CD4-positive, alpha-beta memory T cell (primary cell): ENCODE results near the gene SEZ6L. TPM values are rescaled to one million over a fixed set of nuclear protein-coding genes. Genes with fewer than 3 reads are reported as not detected.

Experiments used
- CTCF ChIA-PET: fragments of 350-600 bp; sonication (Branson Sonifier 250); formaldehyde crosslinking; loops from one replicate; lab custom pipeline; 2021; ENCODE audit warnings: inconsistent platforms; ENCODE audit not compliant: partially characterized antibody; lab: Charles Lee
- POLR2A ChIA-PET: fragments of 350-600 bp; sonication (Branson Sonifier 250); formaldehyde crosslinking; loops from one replicate; lab custom pipeline; 2021; ENCODE audit not compliant: partially characterized antibody; lab: Charles Lee
- DNase-seq, 5 donors: peaks; one replicate each; pipeline versions ENCODE4 v3.0.0 to v3.0.0-alpha.2; 2020 to 2022; ENCODE audit warnings: mixed read lengths in 1 of 5
- H3K27ac ChIP-seq: one replicate; pipeline ENCODE4 v1.7.0; 2013; ENCODE audit warnings: low read depth, low read length
- H3K27me3 ChIP-seq: 2 replicates; pipeline ENCODE4 v1.7.0; 2013; ENCODE audit warnings: mild to moderate bottlenecking, low read length, moderate library complexity; ENCODE audit not compliant: insufficient read depth
- H3K36me3 ChIP-seq: 2 replicates; pipeline ENCODE4 v1.7.0; 2013; ENCODE audit warnings: mild to moderate bottlenecking, low read length, moderate library complexity; ENCODE audit not compliant: insufficient read depth
- H3K4me1 ChIP-seq: 2 replicates; pipeline ENCODE4 v1.7.0; 2013; ENCODE audit warnings: mild to moderate bottlenecking, low read length, moderate library complexity; ENCODE audit not compliant: insufficient read depth
- H3K4me3 ChIP-seq, 2 donors: one replicate each; pipeline ENCODE4 v1.7.0; 2013; ENCODE audit warnings: low read length in 2 of 2, mild to moderate bottlenecking in 1 of 2
- H3K9me3 ChIP-seq, 2 donors: one replicate each; pipeline ENCODE4 v1.7.0; 2013; ENCODE audit warnings: low read length in 2 of 2, control low read depth in 1 of 2; ENCODE audit not compliant: control insufficient read depth in 1 of 2
- H3K27ac Mint-ChIP-seq, 7 donors: one replicate each; pipeline ENCODE4 v1.8.0; 2020 to 2021; ENCODE audit warnings: mixed read lengths in 7 of 7, mild to moderate bottlenecking in 6 of 7, inconsistent platforms in 3 of 7, moderate library complexity in 3 of 7
- H3K27me3 Mint-ChIP-seq, 2 donors: one replicate each; pipeline ENCODE4 v1.8.0; 2020 to 2021; ENCODE audit warnings: mixed read lengths in 2 of 2
- H3K36me3 Mint-ChIP-seq, 2 donors: one replicate each; pipeline ENCODE4 v1.8.0; 2020 to 2021; ENCODE audit warnings: mixed read lengths in 2 of 2, inconsistent platforms in 1 of 2, mild to moderate bottlenecking in 1 of 2
- H3K4me1 Mint-ChIP-seq, 4 donors: one replicate each; pipeline ENCODE4 v1.8.0; 2020 to 2021; ENCODE audit warnings: mixed read lengths in 4 of 4, mild to moderate bottlenecking in 1 of 4
- H3K4me3 Mint-ChIP-seq, 8 donors: one replicate each; pipeline ENCODE4 v1.8.0; 2020 to 2021; ENCODE audit warnings: mixed read lengths in 8 of 8, mild to moderate bottlenecking in 7 of 8, moderate library complexity in 6 of 8, inconsistent platforms in 3 of 8
- H3K9me3 Mint-ChIP-seq, 8 donors: one replicate each; pipeline ENCODE4 v1.8.0; 2020 to 2021; ENCODE audit warnings: mixed read lengths in 8 of 8, mild to moderate bottlenecking in 5 of 8, inconsistent platforms in 3 of 8, moderate library complexity in 1 of 8
- intact Hi-C: fragments of 100-400 bp; cut with micrococcal nuclease; formaldehyde crosslinking; loops from one replicate; pipeline ENCODE4 v1.15.1; 2023
- polyA plus RNA-seq, 2 donors: library from polyadenylated mRNA; unstranded; fragments of 300-500 nt; fragmentation: Illumina TruSeq; gene quantifications; one replicate each; pipeline ENCODE4 v1.2.3, GENCODE V29; 2021
- total RNA-seq, 2 experiments: library from RNA; stranded (reverse); gene quantifications; one replicate each; pipeline ENCODE4 v1.2.3, GENCODE V29; 2021

SEZ6L gene
- total and polyA plus RNA-seq, 4 experiments from 2014 or later, result not detected

DNA sequence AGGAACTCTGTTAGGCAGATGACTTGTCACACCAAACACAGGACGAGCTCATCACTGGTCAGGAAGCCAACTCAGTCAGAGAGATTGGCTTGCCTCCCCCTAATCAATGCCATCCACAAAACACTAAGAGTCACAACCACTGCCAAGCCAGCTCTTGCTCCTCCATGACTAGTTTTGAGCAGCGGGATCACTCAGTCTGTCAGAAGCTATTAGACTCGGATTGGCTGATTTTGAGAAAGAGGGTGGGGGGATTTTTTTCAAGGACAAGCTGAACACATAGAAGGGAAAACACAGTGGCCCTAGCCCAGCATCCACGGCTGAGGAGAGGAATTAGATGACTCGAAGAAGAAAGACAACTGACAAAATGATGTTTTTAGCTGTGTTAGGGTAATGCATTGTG is 55.9 kb downstream of the SEZ6L start:
- CTCF ChIA-PET, result no interaction called here
- Mint-ChIP-seq H3K4me3 (no peak overlapping the region), H3K27me3 (peaks cover 12 to 16% of the 10 kb centered on the region in 2 donors), H3K4me1 (no peaks in the 10 kb centered on the region), H3K27ac (no peak overlapping the region), H3K9me3 (peaks cover 0 to 3% (median 0%) of the 10 kb centered on the region in 8 donors), H3K36me3 (no peaks in the 10 kb centered on the region)
- intact Hi-C loops, result no loop called here
- Histone ChIP-seq H3K9me3 (no peaks in the 10 kb centered on the region), H3K4me1 (no peaks in the 10 kb centered on the region), H3K4me3 (no peak overlapping the region), H3K27ac (no peak overlapping the region), H3K36me3 (no peaks in the 10 kb centered on the region), H3K27me3 (no peaks in the 10 kb centered on the region)
- POLR2A ChIA-PET, result no interaction called here
- DNase-seq, result no peak

DNA sequence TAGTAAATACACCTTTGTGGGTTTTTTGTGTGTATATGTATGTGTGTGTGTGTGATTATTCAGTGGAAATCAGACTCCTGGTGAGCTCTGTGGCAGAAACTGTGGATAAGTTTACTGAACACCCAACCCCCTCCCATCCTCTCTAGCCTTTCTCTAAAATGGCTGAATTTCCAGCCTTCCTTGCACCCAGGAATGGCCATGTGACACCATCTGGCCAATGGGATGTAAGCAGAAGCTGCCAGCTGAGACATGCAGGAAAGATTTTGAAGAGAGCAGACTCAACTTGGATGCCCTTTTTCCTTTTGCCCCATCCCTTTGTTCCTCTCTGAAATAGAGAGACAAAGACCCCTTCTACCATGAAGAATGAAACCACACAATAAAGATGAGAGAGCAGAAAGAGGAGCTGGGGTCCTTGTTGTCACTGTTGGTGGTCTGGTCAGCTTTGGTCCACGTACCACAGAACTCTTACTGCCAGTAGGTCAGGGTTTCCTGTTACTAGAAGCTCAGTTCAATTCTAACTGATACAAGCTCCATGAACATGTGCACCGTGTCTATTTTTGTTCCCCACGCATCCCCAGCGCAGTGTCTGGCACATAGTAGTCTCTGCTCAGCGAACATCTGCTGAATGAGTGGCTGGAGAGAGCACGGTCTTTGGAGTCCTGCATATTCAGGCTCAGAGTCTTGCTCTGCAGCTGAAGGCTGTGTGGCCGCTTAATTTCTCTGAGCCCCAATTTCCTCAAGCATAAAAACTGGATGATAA is 57.5 kb downstream of the SEZ6L start:
- Histone ChIP-seq H3K36me3 (no peaks in the 10 kb centered on the region), H3K27ac (no peak overlapping the region), H3K27me3 (no peaks in the 10 kb centered on the region), H3K4me3 (no peak overlapping the region), H3K9me3 (no peaks in the 10 kb centered on the region), H3K4me1 (no peaks in the 10 kb centered on the region)
- ChIA-PET POLR2A (no interaction called here), CTCF (no interaction called here)
- H3K36me3 Mint-ChIP-seq, result no peaks in the 10 kb centered on the region
- peaks cover 0 to 3% (median 0%) of the 10 kb centered on the region in 8 donors for H3K9me3 Mint-ChIP-seq
- DNase-seq, result no peak
- no peak overlapping the region for H3K4me3 Mint-ChIP-seq
- H3K4me1 Mint-ChIP-seq, result no peaks in the 10 kb centered on the region
- intact Hi-C loops, result no loop called here
- no peak overlapping the region for H3K27ac Mint-ChIP-seq
- peaks cover 13 to 15% of the 10 kb centered on the region in 2 donors for H3K27me3 Mint-ChIP-seq

- H3K4me1 Mint-ChIP-seq, result no peaks in the 10 kb centered on the region
- Histone ChIP-seq H3K4me1 (no peaks in the 10 kb centered on the region), H3K27ac (no peak overlapping the region), H3K27me3 (no peaks in the 10 kb centered on the region), H3K36me3 (no peaks in the 10 kb centered on the region), H3K9me3 (no peaks in the 10 kb centered on the region), H3K4me3 (no peak overlapping the region)
- intact Hi-C loops, result no loop called here
- no peaks in the 10 kb centered on the region for H3K36me3 Mint-ChIP-seq
- no peak for DNase-seq
- no peak overlapping the region for H3K27ac Mint-ChIP-seq
- H3K9me3 Mint-ChIP-seq, result peaks cover 0 to 3% (median 0%) of the 10 kb centered on the region in 8 donors
- ChIA-PET POLR2A (no interaction called here), CTCF (no interaction called here)
- peaks cover 16 to 19% of the 10 kb centered on the region in 2 donors for H3K27me3 Mint-ChIP-seq
- no peak overlapping the region for H3K4me3 Mint-ChIP-seq
Observed at GRCh38 chr22:26229910-26230309, 60.6 kb downstream of the SEZ6L start.

DNA sequence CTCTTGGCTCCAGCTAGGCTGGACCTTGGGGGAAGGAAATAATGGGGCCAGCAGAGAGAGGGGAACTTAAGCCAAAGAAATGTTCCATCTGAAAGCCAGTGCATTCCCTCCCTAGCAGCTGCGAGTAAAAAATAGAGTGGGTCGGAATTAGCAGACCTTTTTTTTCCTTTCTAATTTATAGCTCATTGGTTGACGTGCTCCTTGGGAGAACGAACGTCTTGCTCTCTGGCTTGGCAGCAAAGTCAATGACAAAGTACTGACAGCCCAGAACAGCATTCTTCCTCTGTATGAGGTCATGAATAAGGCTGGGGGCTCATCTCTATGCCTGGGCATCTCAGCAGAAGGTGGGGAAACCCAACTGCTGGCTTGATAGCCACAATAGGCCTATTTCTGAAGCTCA is 65.0 kb downstream of the SEZ6L start:
- Histone ChIP-seq H3K36me3 (no peaks in the 10 kb centered on the region), H3K4me1 (no peaks in the 10 kb centered on the region), H3K27ac (no peak overlapping the region), H3K27me3 (no peaks in the 10 kb centered on the region), H3K4me3 (no peak overlapping the region), H3K9me3 (no peaks in the 10 kb centered on the region)
- intact Hi-C loops, result no loop called here
- Mint-ChIP-seq H3K36me3 (no peaks in the 10 kb centered on the region), H3K27ac (no peak overlapping the region), H3K4me3 (no peak overlapping the region), H3K9me3 (peaks cover 0 to 1% (median 0%) of the 10 kb centered on the region in 8 donors), H3K27me3 (peaks cover 7 to 12% of the 10 kb centered on the region in 2 donors), H3K4me1 (no peaks in the 10 kb centered on the region)
- CTCF ChIA-PET, result no interaction called here
- POLR2A ChIA-PET, result no interaction called here
- no peak for DNase-seq

DNA sequence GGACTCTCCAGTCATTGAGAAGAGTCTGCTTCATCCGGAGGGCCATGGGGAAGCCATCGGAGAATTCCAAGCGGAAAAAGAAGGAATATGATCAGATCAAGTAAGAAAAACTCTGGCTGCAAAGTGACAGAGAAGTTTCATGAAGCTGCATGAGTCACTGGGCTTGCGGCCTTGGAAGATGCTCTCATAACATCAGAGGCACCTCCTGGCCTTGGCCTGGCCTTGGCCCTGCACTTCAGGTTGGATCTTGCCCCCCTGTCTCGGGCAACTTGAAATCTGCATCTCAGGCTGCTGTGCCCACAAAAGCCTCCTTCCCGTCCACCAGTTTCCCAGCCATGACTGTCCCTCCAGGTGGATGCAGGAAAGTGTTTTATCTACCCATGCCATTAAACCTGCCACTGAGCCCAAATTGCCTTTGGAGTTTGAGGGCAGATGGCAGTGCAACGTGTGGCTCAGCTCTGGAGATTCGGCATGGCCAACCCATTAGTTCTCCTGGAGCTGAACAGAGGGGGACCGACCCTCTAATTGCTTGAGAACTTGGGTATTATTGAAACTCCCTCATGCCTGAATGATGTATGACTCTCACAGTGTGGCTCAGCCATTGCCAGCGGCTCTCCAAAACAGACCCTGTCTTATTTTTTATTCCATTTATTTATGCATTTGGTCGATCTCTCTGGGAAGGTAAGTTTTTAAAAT is 66.7 kb downstream of the SEZ6L start:
- DNase-seq, result no peak
- Mint-ChIP-seq H3K27me3 (peaks cover 4 to 7% of the 10 kb centered on the region in 2 donors), H3K36me3 (no peaks in the 10 kb centered on the region), H3K4me1 (no peaks in the 10 kb centered on the region), H3K9me3 (peaks cover 0 to 5% (median 0%) of the 10 kb centered on the region in 8 donors), H3K4me3 (no peak overlapping the region), H3K27ac (no peak overlapping the region)
- POLR2A ChIA-PET, result no interaction called here
- no peaks in the 10 kb centered on the region for H3K27me3 ChIP-seq
- CTCF ChIA-PET, result no interaction called here
- no peak overlapping the region for H3K4me3 ChIP-seq
- H3K4me1 ChIP-seq, result no peaks in the 10 kb centered on the region
- no peaks in the 10 kb centered on the region for H3K9me3 ChIP-seq
- no peaks in the 10 kb centered on the region for H3K36me3 ChIP-seq
- no peak overlapping the region for H3K27ac ChIP-seq
- intact Hi-C loops, result no loop called here

DNA sequence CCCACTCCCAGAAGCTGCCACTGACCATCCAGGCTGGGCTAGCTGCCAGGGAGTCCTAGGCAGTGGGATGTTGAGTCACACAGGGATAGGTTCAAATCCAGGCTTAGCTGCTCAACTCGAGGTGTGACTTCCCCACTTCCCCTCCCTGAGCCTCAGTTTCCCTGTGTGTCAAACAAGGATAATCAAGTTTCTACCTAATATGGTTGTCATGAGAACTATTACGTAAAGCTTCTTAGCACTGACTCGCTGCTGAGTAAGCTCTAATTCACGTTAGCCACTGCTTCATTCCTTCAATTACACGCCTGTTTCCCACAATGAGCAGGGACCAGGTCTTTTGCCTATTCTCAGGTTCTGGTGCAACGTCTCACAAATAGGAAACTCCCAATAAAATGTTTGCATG is 67.7 kb downstream of the SEZ6L start:
- Histone ChIP-seq H3K27ac (no peak overlapping the region), H3K27me3 (no peaks in the 10 kb centered on the region), H3K36me3 (no peaks in the 10 kb centered on the region), H3K4me3 (no peak overlapping the region), H3K9me3 (no peaks in the 10 kb centered on the region), H3K4me1 (no peaks in the 10 kb centered on the region)
- CTCF ChIA-PET, result no interaction called here
- POLR2A ChIA-PET, result no interaction called here
- Mint-ChIP-seq H3K27me3 (peaks cover 4 to 7% of the 10 kb centered on the region in 2 donors), H3K9me3 (peaks cover 0 to 5% (median 0%) of the 10 kb centered on the region in 8 donors), H3K4me3 (no peak overlapping the region), H3K36me3 (no peaks in the 10 kb centered on the region), H3K4me1 (no peaks in the 10 kb centered on the region), H3K27ac (no peak overlapping the region)
- intact Hi-C loops, result no loop called here
- DNase-seq, result no peak

DNA sequence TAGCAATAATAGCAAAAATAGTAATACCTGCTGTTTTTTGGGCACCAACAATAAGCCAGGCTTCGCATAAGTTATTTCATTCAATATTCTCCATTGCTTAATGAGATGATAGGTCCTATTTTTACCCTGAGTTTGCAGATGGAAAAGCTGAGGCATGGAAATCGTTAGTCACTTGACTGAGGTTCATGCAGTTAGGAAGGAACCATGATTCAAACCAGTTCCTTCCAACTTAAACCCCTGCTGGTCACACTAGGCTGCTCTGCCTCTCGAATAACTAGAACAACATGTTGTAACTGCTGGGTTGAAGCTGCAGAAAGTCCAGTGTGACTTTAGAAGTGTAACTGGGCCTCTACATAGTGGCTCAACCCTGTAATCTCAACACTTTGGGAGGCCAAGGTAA is 69.3 kb downstream of the SEZ6L start:
- Mint-ChIP-seq H3K4me1 (no peaks in the 10 kb centered on the region), H3K36me3 (no peaks in the 10 kb centered on the region), H3K4me3 (no peak overlapping the region), H3K27ac (no peak overlapping the region), H3K27me3 (peaks cover 7 to 8% of the 10 kb centered on the region in 2 donors), H3K9me3 (peaks cover 0 to 4% (median 0%) of the 10 kb centered on the region in 8 donors)
- no peak overlapping the region for H3K4me3 ChIP-seq
- no peaks in the 10 kb centered on the region for H3K9me3 ChIP-seq
- H3K27ac ChIP-seq, result no peak overlapping the region
- no peaks in the 10 kb centered on the region for H3K27me3 ChIP-seq
- H3K36me3 ChIP-seq, result no peaks in the 10 kb centered on the region
- no peaks in the 10 kb centered on the region for H3K4me1 ChIP-seq
- intact Hi-C loops, result no loop called here
- CTCF ChIA-PET, result no interaction called here
- no peak for DNase-seq
- POLR2A ChIA-PET, result no interaction called here
